Upper lobe of right lung (tissue), 1 donor: ENCODE results near the gene PIK3AP1. TPM values are rescaled to one million over a fixed set of nuclear protein-coding genes. Genes with fewer than 3 reads are reported as not detected.
"Not testable (repeated sequence)": the region's sequence is repeated elsewhere in the genome, so short reads cannot be mapped to it uniquely, and the experiment has no call there.

Source experiments
- ATAC-seq: fragments of 200-7000 bp; cut with Tn5 transposase; one replicate; pipeline ENCODE4 v1.9.1; 2020; ENCODE audit warnings: mild to moderate bottlenecking, moderate library complexity
- DNase-seq: peaks from one replicate; pipeline ENCODE4 v3.0.0-alpha.2; 2020
- H3K27ac ChIP-seq: fragments of 200-600 bp; one replicate; pipeline ENCODE4 v1.8.0; 2022
- H3K27me3 ChIP-seq: fragments of 200-600 bp; one replicate; pipeline ENCODE4 v1.8.0; 2022; ENCODE audit warnings: mild to moderate bottlenecking
- H3K36me3 ChIP-seq: fragments of 200-600 bp; one replicate; pipeline ENCODE4 v1.8.0; 2022
- H3K4me1 ChIP-seq: fragments of 200-600 bp; one replicate; pipeline ENCODE4 v1.8.0; 2022
- H3K4me3 ChIP-seq: fragments of 200-600 bp; one replicate; pipeline ENCODE4 v1.8.0; 2022; ENCODE audit warnings: mild to moderate bottlenecking
- H3K9me3 ChIP-seq: fragments of 200-600 bp; one replicate; pipeline ENCODE4 v1.8.0; 2022
- intact Hi-C: fragments of 100-400 bp; cut with DNase I; formaldehyde crosslinking; loops from one replicate; pipeline ENCODE4 v1.11.0; 2022
- total RNA-seq: library from RNA; stranded (reverse); fragmentation: NEBNext Ultra II Directional; extraction: Animal tissue kit (Norgen Biotek cat#: 25700); gene quantifications from one replicate; pipeline ENCODE4 v1.2.1, GENCODE V29; 2021
- TF ChIP-seq, protein P1 (sequence below): fragments of 200-600 bp; IDR thresholded peaks from one replicate; pipeline ENCODE4 v1.8.0; 2022; ENCODE audit warnings: antibody characterized with exemption
- donor health status: DM: no; HTN: yes; CAD: no; lungs with severe emphysema.

The PIK3AP1 gene
- total RNA-seq, 1 donor from 2014 or later = 65.2 TPM

DNA sequence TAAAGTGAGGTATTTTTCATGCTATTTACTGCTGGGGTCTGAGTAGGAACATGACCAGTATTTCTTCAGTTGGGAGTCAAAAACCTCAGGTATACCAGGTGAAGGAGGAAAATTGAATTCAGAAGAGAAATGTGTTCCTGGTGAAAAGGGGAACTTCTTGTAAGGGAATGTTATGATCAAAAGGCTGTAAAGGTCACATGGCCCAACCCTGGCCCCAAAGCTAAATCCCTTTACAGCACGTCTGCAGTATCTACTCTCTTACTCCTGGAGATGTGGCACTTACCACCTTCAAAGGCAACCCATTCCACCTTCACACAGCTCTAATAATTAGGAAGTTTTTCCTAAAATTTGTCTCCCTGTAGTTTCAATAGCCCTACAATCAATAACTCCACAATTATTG is 15.2 kb downstream of the PIK3AP1 start:
- Histone ChIP-seq H3K27ac (no peak overlapping the region), H3K36me3 (no peaks in the 10 kb centered on the region), H3K4me3 (no peak overlapping the region), H3K9me3 (no peaks in the 10 kb centered on the region), H3K4me1 (no peaks in the 10 kb centered on the region), H3K27me3 (no peaks in the 10 kb centered on the region)
- DNase-seq (no peak), ATAC-seq (no peak)
- TF ChIP-seq, protein P1, sequence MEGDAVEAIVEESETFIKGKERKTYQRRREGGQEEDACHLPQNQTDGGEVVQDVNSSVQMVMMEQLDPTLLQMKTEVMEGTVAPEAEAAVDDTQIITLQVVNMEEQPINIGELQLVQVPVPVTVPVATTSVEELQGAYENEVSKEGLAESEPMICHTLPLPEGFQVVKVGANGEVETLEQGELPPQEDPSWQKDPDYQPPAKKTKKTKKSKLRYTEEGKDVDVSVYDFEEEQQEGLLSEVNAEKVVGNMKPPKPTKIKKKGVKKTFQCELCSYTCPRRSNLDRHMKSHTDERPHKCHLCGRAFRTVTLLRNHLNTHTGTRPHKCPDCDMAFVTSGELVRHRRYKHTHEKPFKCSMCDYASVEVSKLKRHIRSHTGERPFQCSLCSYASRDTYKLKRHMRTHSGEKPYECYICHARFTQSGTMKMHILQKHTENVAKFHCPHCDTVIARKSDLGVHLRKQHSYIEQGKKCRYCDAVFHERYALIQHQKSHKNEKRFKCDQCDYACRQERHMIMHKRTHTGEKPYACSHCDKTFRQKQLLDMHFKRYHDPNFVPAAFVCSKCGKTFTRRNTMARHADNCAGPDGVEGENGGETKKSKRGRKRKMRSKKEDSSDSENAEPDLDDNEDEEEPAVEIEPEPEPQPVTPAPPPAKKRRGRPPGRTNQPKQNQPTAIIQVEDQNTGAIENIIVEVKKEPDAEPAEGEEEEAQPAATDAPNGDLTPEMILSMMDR = no peak
- intact Hi-C loops = no loop called here

- TF ChIP-seq, protein P1 = no peak
- ATAC-seq (no peak), DNase-seq (no peak)
- no peaks in the 10 kb centered on the region for H3K36me3 ChIP-seq
- intact Hi-C loops = no loop called here
- no peak overlapping the region for H3K4me3 ChIP-seq
- no peaks in the 10 kb centered on the region for H3K27me3 ChIP-seq
- no peak overlapping the region for H3K27ac ChIP-seq
- H3K4me1 ChIP-seq = no peaks in the 10 kb centered on the region
- no peaks in the 10 kb centered on the region for H3K9me3 ChIP-seq
These were observed 15.8 kb downstream of the PIK3AP1 start for GRCh38 chr10:96704563-96704962.

DNA sequence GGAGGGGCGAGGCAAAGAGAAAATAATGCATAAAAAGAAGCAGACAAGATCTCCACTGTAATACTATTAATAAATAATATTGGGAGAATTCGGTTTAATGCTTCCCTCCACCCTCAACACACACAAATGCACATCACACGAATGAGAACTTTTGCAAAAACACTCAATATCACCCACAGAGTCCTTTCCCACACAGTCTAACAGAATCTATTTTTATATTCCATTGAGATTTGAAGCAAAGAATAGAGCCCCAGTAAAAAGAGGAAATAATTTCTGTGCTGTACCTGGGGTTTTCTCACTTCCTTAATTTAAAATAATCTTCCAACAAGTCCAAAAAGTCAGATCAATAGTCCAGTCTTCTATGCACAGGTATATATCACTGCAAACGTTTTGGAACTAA is 17.0 kb downstream of the PIK3AP1 start:
- Histone ChIP-seq H3K36me3 (no peaks in the 10 kb centered on the region), H3K27ac (no peak overlapping the region), H3K9me3 (no peaks in the 10 kb centered on the region), H3K27me3 (no peaks in the 10 kb centered on the region), H3K4me1 (no peaks in the 10 kb centered on the region), H3K4me3 (no peak overlapping the region)
- DNase-seq (no peak), ATAC-seq (no peak)
- intact Hi-C loops = no loop called here
- TF ChIP-seq, protein P1 = no peak

GRCh38 chr10:96701265-96701664 is 19.0 kb downstream of the PIK3AP1 start:
- Histone ChIP-seq H3K4me3 (no peak overlapping the region), H3K4me1 (no peaks in the 10 kb centered on the region), H3K9me3 (no peaks in the 10 kb centered on the region), H3K27ac (no peak overlapping the region), H3K27me3 (no peaks in the 10 kb centered on the region), H3K36me3 (no peaks in the 10 kb centered on the region)
- intact Hi-C loops = no loop called here
- TF ChIP-seq, protein P1 = no peak
- ATAC-seq (no peak), DNase-seq (no peak)

GRCh38 chr10:96700374-96701099 is 19.8 kb downstream of the PIK3AP1 start:
- no peaks in the 10 kb centered on the region for H3K27me3 ChIP-seq
- DNase-seq = no peak
- intact Hi-C loops = no loop called here
- ATAC-seq = peak; percentile 77
- H3K9me3 ChIP-seq = no peaks in the 10 kb centered on the region
- no peak overlapping the region for H3K4me3 ChIP-seq
- H3K27ac ChIP-seq = no peak overlapping the region
- TF ChIP-seq, protein P1 = no peak
- no peaks in the 10 kb centered on the region for H3K36me3 ChIP-seq
- no peaks in the 10 kb centered on the region for H3K4me1 ChIP-seq

DNA sequence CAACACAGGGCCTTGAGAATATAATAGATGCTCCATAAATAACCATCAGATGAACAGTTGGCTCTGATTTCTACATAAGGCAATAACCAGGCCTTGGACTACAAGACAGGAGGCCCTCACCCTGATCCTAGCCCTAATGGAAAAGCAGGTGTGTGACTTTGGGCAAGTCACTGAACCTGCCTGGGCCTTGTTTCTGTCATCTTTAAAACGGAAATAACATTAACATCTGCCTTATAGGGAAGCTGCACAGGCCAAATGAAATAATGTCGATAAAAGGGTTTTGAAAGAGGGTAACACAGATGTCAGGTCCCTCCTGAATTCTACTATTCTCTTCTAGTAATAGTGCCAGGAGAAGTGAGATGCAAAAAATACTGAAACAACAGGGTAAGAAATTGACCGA is 20.7 kb downstream of the PIK3AP1 start:
- H3K27me3 ChIP-seq = no peaks in the 10 kb centered on the region
- DNase-seq = no peak
- H3K4me1 ChIP-seq = no peaks in the 10 kb centered on the region
- no peak for ATAC-seq
- H3K4me3 ChIP-seq = no peak overlapping the region
- TF ChIP-seq, protein P1 = no peak
- intact Hi-C loops = no loop called here
- no peaks in the 10 kb centered on the region for H3K36me3 ChIP-seq
- H3K9me3 ChIP-seq = no peaks in the 10 kb centered on the region
- H3K27ac ChIP-seq = no peak overlapping the region

- ATAC-seq, H3K36me3 ChIP-seq, H3K27ac ChIP-seq, intact Hi-C loops, DNase-seq, H3K4me1 ChIP-seq, H3K4me3 ChIP-seq, H3K27me3 ChIP-seq, H3K9me3 ChIP-seq: not testable (repeated sequence)
These were observed 22.0 kb downstream of the PIK3AP1 start for GRCh38 chr10:96698305-96698704.
